GM12875 (cell line): ENCODE results near the gene SEC14L5.
"Not testable (repeated sequence)": the region's sequence is repeated elsewhere in the genome, so short reads cannot be mapped to it uniquely, and the experiment has no call there.

Source experiments
- H3K4me3 ChIP-seq: one replicate; pipeline ENCODE4 v1.5.1; 2011; ENCODE audit warnings: low read depth, low read length, control low read depth
- CTCF ChIP-seq: IDR thresholded peaks from 2 replicates; pipeline ENCODE4 v1.5.1; 2011; ENCODE audit warnings: low read depth, mild to moderate bottlenecking, control low read depth, inconsistent platforms, low read length, moderate library complexity, borderline replicate concordance; ENCODE audit not compliant: insufficient read depth

Gene SEC14L5

GRCh38 chr16:5035909-5036227 lies 77.7 kb downstream of the SEC14L5 start:
- H3K4me3 ChIP-seq = no peak overlapping the region
- no peak for TF ChIP-seq CTCF

- no peak for TF ChIP-seq CTCF
- H3K4me3 ChIP-seq = no peak overlapping the region
Measured at GRCh38 chr16:5036228-5037156, 78.4 kb downstream of the SEC14L5 start.

GRCh38 chr16:5040451-5040850 lies 82.3 kb downstream of the SEC14L5 start:
- no peak overlapping the region for H3K4me3 ChIP-seq
- TF ChIP-seq CTCF = no peak

GRCh38 chr16:5041600-5042133 lies 83.5 kb downstream of the SEC14L5 start:
- H3K4me3 ChIP-seq = no peak overlapping the region
- TF ChIP-seq CTCF = no peak

GRCh38 chr16:5042574-5043171 lies 84.5 kb downstream of the SEC14L5 start:
- no peak for TF ChIP-seq CTCF
- H3K4me3 ChIP-seq = no peak overlapping the region

GRCh38 chr16:5044011-5044540 lies 85.9 kb downstream of the SEC14L5 start:
- no peak for TF ChIP-seq CTCF
- H3K4me3 ChIP-seq = no peak overlapping the region

- H3K4me3 ChIP-seq = not testable (repeated sequence)
Measured at GRCh38 chr16:5044581-5044980, 86.5 kb downstream of the SEC14L5 start.
